MM.1S (cell line): ENCODE data around the gene MRPL51.
"Not testable (repeated sequence)": the region's sequence is repeated elsewhere in the genome, so short reads cannot be mapped to it uniquely, and the experiment has no call there.

Experiments
- DNase-seq: peaks from one replicate; pipeline ENCODE4 v3.0.0-alpha.2; 2015
- H2AFZ ChIP-seq: fragments of 300-600 bp; sonication (generic); 2 replicates; pipeline ENCODE4 v1.6.0; 2016; ENCODE audit warnings: antibody characterized with exemption, low read length
- H3F3A ChIP-seq: fragments of 300-600 bp; sonication (generic); 2 replicates; pipeline ENCODE4 v1.6.1; 2016; ENCODE audit warnings: mild to moderate bottlenecking, antibody characterized with exemption, low read length, moderate library complexity, mixed read lengths; ENCODE audit not compliant: insufficient read depth
- H3K27ac ChIP-seq: fragments of 300-600 bp; sonication (generic); 2 replicates; pipeline ENCODE4 v1.5.1; 2016; ENCODE audit warnings: mild to moderate bottlenecking, low read length
- H3K27me3 ChIP-seq: fragments of 300-600 bp; sonication (generic); replicated peaks from 2 replicates; pipeline ENCODE4 v1.6.0; 2016; ENCODE audit warnings: low read length; ENCODE audit not compliant: insufficient read depth
- H3K36me3 ChIP-seq: fragments of 300-600 bp; sonication (generic); replicated peaks from 2 replicates; pipeline ENCODE4 v1.6.1; 2016; ENCODE audit warnings: mild to moderate bottlenecking, low read length, mixed read lengths; ENCODE audit not compliant: insufficient read depth
- H3K4me1 ChIP-seq: fragments of 300-600 bp; sonication (generic); 2 replicates; pipeline ENCODE4 v1.6.1; 2016; ENCODE audit warnings: low read length, mixed read lengths
- H3K4me2 ChIP-seq: fragments of 300-600 bp; sonication (generic); 2 replicates; pipeline ENCODE4 v1.6.0; 2016; ENCODE audit warnings: low read depth, low read length
- H3K4me3 ChIP-seq: fragments of 300-600 bp; sonication (generic); 2 replicates; pipeline ENCODE4 v1.5.1; 2016; ENCODE audit warnings: low read length, mixed read lengths
- H3K79me2 ChIP-seq: fragments of 300-600 bp; sonication (generic); 2 replicates; pipeline ENCODE4 v1.6.1; 2016; ENCODE audit warnings: mixed run types, low read length, mixed read lengths
- H3K9ac ChIP-seq: fragments of 300-600 bp; sonication (generic); 2 replicates; pipeline ENCODE4 v1.6.1; 2016; ENCODE audit warnings: low read length, mixed read lengths
- H3K9me2 ChIP-seq: fragments of 300-600 bp; sonication (generic); replicated peaks from 2 replicates; pipeline ENCODE4 v1.6.1; 2016; ENCODE audit warnings: mild to moderate bottlenecking, low read length, mixed read lengths; ENCODE audit not compliant: insufficient read depth
- H3K9me3 ChIP-seq: fragments of 300-600 bp; sonication (generic); replicated peaks from 2 replicates; pipeline ENCODE4 v1.6.1; 2016; ENCODE audit warnings: mild to moderate bottlenecking, low read length, mixed read lengths; ENCODE audit not compliant: insufficient read depth
- H4K20me1 ChIP-seq: fragments of 300-600 bp; sonication (generic); 2 replicates; pipeline ENCODE4 v1.6.1; 2016; ENCODE audit warnings: mild to moderate bottlenecking, low read length, moderate library complexity, mixed read lengths; ENCODE audit not compliant: insufficient read depth
- EZH2 ChIP-seq: fragments of 300-600 bp; sonication (generic); optimal IDR thresholded peaks from 2 replicates; pipeline ENCODE3; 2017; ENCODE audit warnings: low read depth, mild to moderate bottlenecking, antibody characterized with exemption, low read length, mixed read lengths
- EZH2phosphoT487 ChIP-seq: fragments of 300-600 bp; sonication (generic); IDR thresholded peaks from 2 replicates; pipeline ENCODE4 v1.6.1; 2018; ENCODE audit warnings: antibody characterized with exemption, low read length
- TF ChIP-seq, protein P1 (sequence below): fragments of 300-600 bp; sonication (generic); IDR thresholded peaks from 2 replicates; pipeline ENCODE4 v1.5.1; 2016; ENCODE audit warnings: antibody characterized with exemption, low read length, mixed read lengths

The MRPL51 gene

GRCh38 chr12:6469609-6470374 lies 23.3 kb downstream of the MRPL51 start:
- Histone ChIP-seq H3F3A (peaks cover 13% of the 10 kb centered on the region; the same call in 1 of the 2 replicates), H3K9me2 (no peaks in the 10 kb centered on the region), H3K4me3 (peak overlapping the region; percentile 92), H3K36me3 (no peaks in the 10 kb centered on the region), H3K27me3 (0 out of 2 replicates have a peak, but pooled peaks cover 11% of the 10 kb centered on the region), H2AFZ (peak overlapping the region; percentile 82), H3K27ac (peak overlapping the region; percentile 89; the same call in 1 of the 2 replicates), H3K79me2 (peaks cover 40% of the 10 kb centered on the region), H3K4me2 (peak overlapping the region; percentile 92), H3K9me3 (no peaks in the 10 kb centered on the region), H4K20me1 (no peaks in the 10 kb centered on the region), H3K9ac (peak overlapping the region; percentile 73), H3K4me1 (peaks cover 24% of the 10 kb centered on the region)
- DNase-seq, result peak; percentile 21
- TF ChIP-seq, protein P1, sequence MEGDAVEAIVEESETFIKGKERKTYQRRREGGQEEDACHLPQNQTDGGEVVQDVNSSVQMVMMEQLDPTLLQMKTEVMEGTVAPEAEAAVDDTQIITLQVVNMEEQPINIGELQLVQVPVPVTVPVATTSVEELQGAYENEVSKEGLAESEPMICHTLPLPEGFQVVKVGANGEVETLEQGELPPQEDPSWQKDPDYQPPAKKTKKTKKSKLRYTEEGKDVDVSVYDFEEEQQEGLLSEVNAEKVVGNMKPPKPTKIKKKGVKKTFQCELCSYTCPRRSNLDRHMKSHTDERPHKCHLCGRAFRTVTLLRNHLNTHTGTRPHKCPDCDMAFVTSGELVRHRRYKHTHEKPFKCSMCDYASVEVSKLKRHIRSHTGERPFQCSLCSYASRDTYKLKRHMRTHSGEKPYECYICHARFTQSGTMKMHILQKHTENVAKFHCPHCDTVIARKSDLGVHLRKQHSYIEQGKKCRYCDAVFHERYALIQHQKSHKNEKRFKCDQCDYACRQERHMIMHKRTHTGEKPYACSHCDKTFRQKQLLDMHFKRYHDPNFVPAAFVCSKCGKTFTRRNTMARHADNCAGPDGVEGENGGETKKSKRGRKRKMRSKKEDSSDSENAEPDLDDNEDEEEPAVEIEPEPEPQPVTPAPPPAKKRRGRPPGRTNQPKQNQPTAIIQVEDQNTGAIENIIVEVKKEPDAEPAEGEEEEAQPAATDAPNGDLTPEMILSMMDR, result no peak
- TF ChIP-seq EZH2phosphoT487, result no peak
- no peak for TF ChIP-seq EZH2

DNA sequence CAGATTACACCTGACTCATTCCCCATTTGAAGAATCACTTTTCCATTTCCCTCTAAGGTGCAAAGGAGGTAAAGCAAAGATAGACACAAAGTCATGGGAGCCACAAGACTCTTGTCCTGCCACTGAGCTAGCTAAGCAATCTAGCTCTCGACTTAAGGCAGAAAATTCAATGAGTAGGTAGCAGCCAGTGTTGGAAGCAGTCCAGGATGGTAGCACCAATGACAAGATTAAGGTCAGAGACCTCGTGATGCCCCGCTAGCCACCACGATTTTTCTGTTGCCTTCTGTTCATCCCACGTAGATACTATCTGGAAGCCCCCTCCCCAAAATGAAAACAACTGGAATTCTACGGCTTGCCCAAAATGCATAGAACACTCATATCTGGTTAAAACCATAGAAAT lies 24.0 kb downstream of the MRPL51 start:
- TF ChIP-seq, protein P1, result no peak
- TF ChIP-seq EZH2 (no peak), EZH2phosphoT487 (no peak)
- H3F3A ChIP-seq, result peaks cover 13% of the 10 kb centered on the region; the same call in 1 of the 2 replicates
- no peaks in the 10 kb centered on the region for H3K9me2 ChIP-seq
- no peak for DNase-seq
- H3K4me3 ChIP-seq, result peak overlapping the region; percentile 92
- peak overlapping the region; percentile 73; the same call in 1 of the 2 replicates for H3K9ac ChIP-seq
- peak overlapping the region; percentile 92 for H3K4me2 ChIP-seq
- H3K9me3 ChIP-seq, result no peaks in the 10 kb centered on the region
- no peak overlapping the region; the same call in 1 of the 2 replicates for H3K27ac ChIP-seq
- H3K79me2 ChIP-seq, result peaks cover 46% of the 10 kb centered on the region
- 0 out of 2 replicates have a peak, but pooled peaks cover 5% of the 10 kb centered on the region for H3K27me3 ChIP-seq
- H3K4me1 ChIP-seq, result peaks cover 24% of the 10 kb centered on the region
- no peak overlapping the region for H2AFZ ChIP-seq
- H3K36me3 ChIP-seq, result no peaks in the 10 kb centered on the region
- H4K20me1 ChIP-seq, result no peaks in the 10 kb centered on the region

- Histone ChIP-seq H3K79me2 (peaks cover 49% of the 10 kb centered on the region), H3K36me3 (no peaks in the 10 kb centered on the region), H2AFZ (no peak overlapping the region), H3K4me3 (no peak overlapping the region), H3K27me3 (no peaks in the 10 kb centered on the region), H3K4me2 (peak overlapping the region; percentile 92; the same call in 1 of the 2 replicates), H3K9ac (no peak overlapping the region), H3K9me3 (no peaks in the 10 kb centered on the region), H3F3A (peaks cover 15% of the 10 kb centered on the region; the same call in 1 of the 2 replicates), H3K4me1 (peaks cover 24% of the 10 kb centered on the region), H3K27ac (no peak overlapping the region), H3K9me2 (no peaks in the 10 kb centered on the region), H4K20me1 (no peaks in the 10 kb centered on the region)
- TF ChIP-seq, protein P1, result no peak
- no peak for TF ChIP-seq EZH2phosphoT487
- TF ChIP-seq EZH2, result no peak
- DNase-seq, result no peak
Observed at GRCh38 chr12:6468283-6468575, 24.8 kb downstream of the MRPL51 start.

- DNase-seq, H3K9me2 ChIP-seq, H3K4me2 ChIP-seq, H4K20me1 ChIP-seq, H3K27ac ChIP-seq, H2AFZ ChIP-seq, H3K27me3 ChIP-seq, H3K4me3 ChIP-seq, H3K9me3 ChIP-seq, H3K9ac ChIP-seq, H3K36me3 ChIP-seq: not testable (repeated sequence)
- Histone ChIP-seq H3F3A (peaks cover 16% of the 10 kb centered on the region; the same call in 1 of the 2 replicates), H3K79me2 (peaks cover 52% of the 10 kb centered on the region), H3K4me1 (peaks cover 24% of the 10 kb centered on the region)
Observed at GRCh38 chr12:6467571-6468282, 25.3 kb downstream of the MRPL51 start.

DNA sequence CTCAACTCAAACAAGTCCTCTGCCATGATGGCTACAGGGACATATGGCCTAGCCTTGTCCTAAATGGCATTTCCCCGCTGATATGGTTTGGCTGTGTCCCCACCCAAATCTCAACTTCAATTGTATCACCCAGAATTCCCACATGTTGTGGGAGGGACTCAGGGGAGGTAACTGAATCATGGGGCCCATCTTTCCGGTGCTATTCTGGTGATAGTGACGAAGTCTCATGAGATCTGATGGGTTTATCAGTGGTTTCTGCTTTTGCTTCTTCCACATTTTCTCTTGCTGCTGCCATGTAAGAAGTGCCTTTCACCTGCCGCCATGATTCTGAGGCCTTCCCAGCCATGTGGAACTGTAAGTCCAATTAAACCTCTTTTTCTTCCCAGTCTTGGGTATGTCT lies 26.3 kb downstream of the MRPL51 start:
- not testable (repeated sequence) for DNase-seq, H3K27me3 ChIP-seq, H3K4me2 ChIP-seq

More for the DNA sequence above, 26.3 kb downstream of the MRPL51 start:
- not testable (repeated sequence) for H3K9me3 ChIP-seq, H3K9ac ChIP-seq, H3K36me3 ChIP-seq, H4K20me1 ChIP-seq, H3K4me3 ChIP-seq, H2AFZ ChIP-seq, H3K9me2 ChIP-seq, H3K27ac ChIP-seq
- Histone ChIP-seq H3F3A (peaks cover 25% of the 10 kb centered on the region; the same call in 1 of the 2 replicates), H3K79me2 (peaks cover 58% of the 10 kb centered on the region), H3K4me1 (peaks cover 32% of the 10 kb centered on the region)
